Measurements from ENCODE around the gene ARHGAP5.
A peak's percentile ranks its signal among the peaks of the same experiment; 100 is the strongest.

Gene ARHGAP5

DNA sequence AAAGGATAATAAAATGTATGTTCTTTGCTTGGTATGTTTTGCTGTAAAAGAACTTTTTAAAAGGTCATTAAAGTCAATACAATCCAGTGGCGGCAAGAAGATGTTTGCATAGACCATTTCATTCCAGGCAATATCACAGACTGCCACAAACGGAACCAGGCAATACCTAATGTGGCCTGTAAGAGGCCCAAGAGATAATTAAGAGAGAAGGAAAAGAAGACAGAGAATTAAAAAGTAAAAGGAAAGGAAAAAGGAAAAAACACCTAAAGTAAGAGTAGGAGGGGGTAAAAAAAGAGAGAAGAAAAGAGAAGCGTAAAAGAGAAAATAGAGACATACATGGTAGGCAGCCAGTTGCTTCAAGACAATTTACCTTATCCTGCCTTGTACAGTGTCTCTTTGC is 6.8 kb upstream of the ARHGAP5 start:
- Histone ChIP-seq H3K9me3 (no peaks in the 10 kb centered on the region), H3K4me1 (peaks cover 0 to 28% (median 8%) of the 10 kb centered on the region in 4 donors), H3K27ac (no peak overlapping the region), H3K36me3 (no peaks in the 10 kb centered on the region), H3K4me3 (no peak overlapping the region), H3K27me3 (no peaks in the 10 kb centered on the region)
- intact Hi-C loops (cut with DNase I; ENCODE audit: low total_unique reads) = no loop called here
- DNase-seq = no peak
- TF ChIP-seq, protein P1, sequence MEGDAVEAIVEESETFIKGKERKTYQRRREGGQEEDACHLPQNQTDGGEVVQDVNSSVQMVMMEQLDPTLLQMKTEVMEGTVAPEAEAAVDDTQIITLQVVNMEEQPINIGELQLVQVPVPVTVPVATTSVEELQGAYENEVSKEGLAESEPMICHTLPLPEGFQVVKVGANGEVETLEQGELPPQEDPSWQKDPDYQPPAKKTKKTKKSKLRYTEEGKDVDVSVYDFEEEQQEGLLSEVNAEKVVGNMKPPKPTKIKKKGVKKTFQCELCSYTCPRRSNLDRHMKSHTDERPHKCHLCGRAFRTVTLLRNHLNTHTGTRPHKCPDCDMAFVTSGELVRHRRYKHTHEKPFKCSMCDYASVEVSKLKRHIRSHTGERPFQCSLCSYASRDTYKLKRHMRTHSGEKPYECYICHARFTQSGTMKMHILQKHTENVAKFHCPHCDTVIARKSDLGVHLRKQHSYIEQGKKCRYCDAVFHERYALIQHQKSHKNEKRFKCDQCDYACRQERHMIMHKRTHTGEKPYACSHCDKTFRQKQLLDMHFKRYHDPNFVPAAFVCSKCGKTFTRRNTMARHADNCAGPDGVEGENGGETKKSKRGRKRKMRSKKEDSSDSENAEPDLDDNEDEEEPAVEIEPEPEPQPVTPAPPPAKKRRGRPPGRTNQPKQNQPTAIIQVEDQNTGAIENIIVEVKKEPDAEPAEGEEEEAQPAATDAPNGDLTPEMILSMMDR (IDR thresholded peaks at IDR 0.05) = no peak

DNA sequence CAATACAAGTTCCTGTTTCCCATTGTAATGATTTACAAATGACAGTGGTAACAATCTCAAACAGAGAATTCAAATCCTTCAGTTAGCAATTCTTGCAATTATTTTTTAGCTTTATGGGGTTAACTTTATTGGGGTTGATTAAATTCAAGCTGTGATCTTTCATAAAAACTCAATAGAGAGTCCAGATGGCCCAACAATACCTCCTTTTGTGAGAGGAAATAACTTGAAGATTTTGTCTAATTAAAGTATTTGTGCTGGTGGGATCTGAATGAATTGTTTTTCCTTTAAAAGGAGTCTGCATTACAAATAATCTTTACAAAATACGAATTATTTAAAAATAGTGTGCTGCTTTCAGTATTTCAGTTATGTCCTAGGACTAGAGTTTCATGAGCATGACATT is 4.4 kb upstream of the ARHGAP5 start:
- H3K27ac ChIP-seq = peak overlapping the region; percentile 25 to 70
- H3K4me1 ChIP-seq = peaks cover 0 to 31% (median 9%) of the 10 kb centered on the region in 4 donors
- H3K9me3 ChIP-seq = no peaks in the 10 kb centered on the region
- intact Hi-C loops (cut with DNase I; ENCODE audit: low total_unique reads) = no loop called here
- H3K36me3 ChIP-seq = no peaks in the 10 kb centered on the region
- TF ChIP-seq, protein P1 (IDR thresholded peaks at IDR 0.05) = no peak
- no peaks in the 10 kb centered on the region for H3K27me3 ChIP-seq
- no peak overlapping the region for H3K4me3 ChIP-seq
- DNase-seq = no peak

DNA sequence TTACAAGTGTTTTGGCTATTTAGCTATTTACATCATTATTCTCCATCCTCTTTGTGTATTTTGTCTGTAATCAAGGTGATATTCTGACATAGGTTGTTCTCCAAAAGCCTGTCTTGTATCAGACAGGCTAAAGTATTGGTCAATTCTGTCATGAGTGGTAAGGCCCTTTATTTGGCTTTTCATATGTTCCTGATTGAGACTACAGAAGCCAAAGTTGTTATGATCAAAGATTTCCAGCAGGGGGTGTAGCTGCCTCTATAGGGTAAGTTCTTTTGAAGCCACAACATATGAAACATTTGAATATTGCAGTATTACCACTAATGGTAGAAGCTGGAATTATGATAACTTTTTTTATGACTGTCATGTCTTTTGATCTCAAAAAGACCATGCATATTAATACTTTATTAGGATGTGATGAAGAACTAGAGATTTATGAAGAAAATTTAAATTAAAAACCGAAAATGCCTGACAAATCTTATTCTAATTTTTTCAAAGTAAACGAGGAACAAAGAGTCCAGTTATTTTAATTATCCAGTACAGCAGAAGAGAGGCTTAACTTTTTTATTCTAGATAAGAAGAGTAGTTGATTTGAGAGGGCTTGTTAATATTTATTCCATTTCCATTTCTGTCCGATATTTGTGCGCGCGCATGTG is 3.4 kb upstream of the ARHGAP5 start:
- DNase-seq = peak in 1 of 2 donors; percentile 31
- TF ChIP-seq, protein P1 (IDR thresholded peaks at IDR 0.05) = peak; percentile 59 to 77
- Histone ChIP-seq H3K9me3 (no peaks in the 10 kb centered on the region), H3K27ac (peak overlapping the region; percentile 25 to 97), H3K27me3 (no peaks in the 10 kb centered on the region), H3K36me3 (no peaks in the 10 kb centered on the region), H3K4me1 (peaks cover 0 to 36% (median 9%) of the 10 kb centered on the region in 4 donors), H3K4me3 (no peak overlapping the region)
- intact Hi-C loops (cut with DNase I; ENCODE audit: low total_unique reads) = no loop called here

DNA sequence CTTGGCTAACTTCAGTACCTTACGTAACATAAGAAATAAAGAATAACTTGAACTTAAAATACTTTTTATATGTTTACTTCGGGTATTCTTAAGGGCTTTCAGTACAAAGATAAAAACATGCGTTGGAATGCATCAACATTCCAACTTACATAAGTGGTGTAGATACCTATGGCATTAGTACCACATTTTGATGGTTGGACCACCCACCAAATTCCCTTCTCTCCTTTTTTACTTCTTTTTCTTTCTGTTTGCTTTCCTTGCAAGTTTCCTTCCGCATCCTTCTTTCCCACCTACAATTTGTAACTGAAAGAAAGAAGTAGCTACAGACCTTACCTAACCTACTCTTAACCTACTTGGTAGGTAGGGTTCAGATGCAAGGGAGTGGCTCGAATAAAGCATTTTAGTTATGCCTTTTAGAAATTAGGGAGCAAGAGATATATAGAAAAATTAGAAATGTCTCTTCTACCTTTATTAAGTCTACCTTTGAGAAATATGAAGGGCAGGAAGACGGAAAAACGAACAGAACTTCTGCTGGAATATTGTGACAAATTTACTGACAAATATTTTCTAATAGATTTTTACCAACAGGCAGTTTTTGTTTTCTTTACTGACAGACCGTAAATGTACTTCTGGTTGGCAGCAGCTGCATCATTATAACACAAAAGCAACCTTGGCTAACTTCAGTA is 2.1 kb upstream of the ARHGAP5 start:
- no peak for DNase-seq
- H3K27ac ChIP-seq = peak overlapping the region; percentile 97 to 99
- H3K9me3 ChIP-seq = no peaks in the 10 kb centered on the region
- intact Hi-C loops (cut with DNase I; ENCODE audit: low total_unique reads) = loop anchor here (5.0 kb wide), 1 partner anchor 432 kb away; no protein-coding TSS in a partner anchor
- TF ChIP-seq, protein P1 (IDR thresholded peaks at IDR 0.05) = no peak
- H3K27me3 ChIP-seq = no peaks in the 10 kb centered on the region
- H3K4me1 ChIP-seq = peaks cover 0 to 50% (median 11%) of the 10 kb centered on the region in 4 donors
- H3K4me3 ChIP-seq = peak overlapping the region; percentile 92 to 99
- H3K36me3 ChIP-seq = no peaks in the 10 kb centered on the region

- H3K36me3 ChIP-seq = no peaks in the 10 kb centered on the region
- H3K27me3 ChIP-seq = no peaks in the 10 kb centered on the region
- no peaks in the 10 kb centered on the region for H3K9me3 ChIP-seq
- peaks cover 0 to 58% (median 13%) of the 10 kb centered on the region in 4 donors for H3K4me1 ChIP-seq
- peak; percentile 59 to 80 for DNase-seq
- intact Hi-C loops (cut with DNase I; ENCODE audit: low total_unique reads) = loop anchor here (2.0 to 5.0 kb wide), 2 partner anchors 127 to 432 kb away; partner anchors contain the start of genes RNU6-7 and RNU6-8
- H3K4me3 ChIP-seq = peak overlapping the region; percentile 92 to 99
- TF ChIP-seq, protein P1 (IDR thresholded peaks at IDR 0.05) = no peak
- peak overlapping the region; percentile 97 to 99 for H3K27ac ChIP-seq
Measured at GRCh38 chr14:32075672-32076277, 1.3 kb upstream of the ARHGAP5 start.

Measured in tibial artery (tissue), 4 donors.